Activated CD4-positive, alpha-beta T cell treated with anti-CD3 and anti-CD28 coated beads, Interleukin-2, Interleukin-4, amounts not matched to agents 100 ng/mL and 50 ng/mL, durations not matched to agents 16 hours and 8 hours (primary cell): ENCODE results near the gene SLC10A7.

Experiments used
- DNase-seq: peaks from one replicate; pipeline ENCODE4 v3.0.0-alpha.2; 2020; ENCODE audit warnings: low spot score

SLC10A7 gene

DNA sequence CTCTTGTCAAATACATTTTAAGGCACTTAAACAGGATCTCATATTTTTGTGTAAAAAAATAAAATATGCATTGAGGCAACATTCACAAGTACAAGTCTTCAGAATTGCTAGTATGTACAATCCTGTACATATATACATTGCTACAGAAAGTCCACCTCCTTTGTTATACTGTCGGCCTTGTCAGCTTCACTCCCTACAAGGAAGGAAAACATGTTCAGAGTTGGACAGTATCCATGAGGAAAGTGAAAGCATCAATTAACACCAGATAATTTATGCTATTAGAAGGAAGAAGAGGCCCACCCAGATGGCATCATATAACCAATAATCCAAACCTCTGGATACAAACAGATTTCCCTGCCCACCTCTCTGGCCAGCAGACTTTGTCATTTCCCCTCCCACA is 265.4 kb downstream of the SLC10A7 start:
- no peak for DNase-seq

DNA sequence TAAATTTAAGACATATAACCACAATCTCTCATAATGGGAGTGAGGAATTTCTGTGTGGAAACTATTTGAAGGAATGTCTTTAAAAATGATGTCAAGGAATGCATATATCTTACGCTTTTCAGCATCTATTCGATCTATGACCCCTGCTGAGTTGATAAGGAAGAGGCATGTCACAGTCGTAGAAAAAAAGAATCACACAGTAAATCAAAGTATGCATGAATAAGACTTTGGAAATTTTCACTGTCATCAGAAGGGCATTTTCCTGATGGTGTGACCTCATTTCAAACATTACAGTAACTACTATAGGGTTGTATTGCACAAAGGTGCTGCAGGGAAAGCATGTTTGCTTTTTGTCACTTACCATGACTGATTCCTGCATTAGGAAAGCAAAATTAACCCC is 265.9 kb downstream of the SLC10A7 start:
- no peak for DNase-seq

DNA sequence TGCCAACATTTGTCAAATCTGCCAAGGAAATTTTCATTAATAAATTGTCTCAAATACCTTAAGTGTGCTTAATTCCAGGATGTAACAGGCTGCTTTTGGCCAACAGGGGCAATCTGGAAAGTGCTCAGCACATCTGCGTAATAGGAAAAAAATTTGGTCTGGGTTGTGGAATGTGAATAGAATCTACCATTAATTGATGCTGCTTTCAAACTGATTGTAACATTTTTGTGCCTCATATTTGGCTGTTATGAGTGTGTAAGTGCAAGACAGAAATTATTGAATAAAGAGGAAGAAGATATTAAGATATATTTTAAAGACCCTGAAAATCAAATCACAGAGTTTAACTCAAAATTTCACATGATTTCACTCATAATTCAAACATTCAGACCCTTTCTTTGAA is 266.3 kb downstream of the SLC10A7 start:
- no peak for DNase-seq

DNA sequence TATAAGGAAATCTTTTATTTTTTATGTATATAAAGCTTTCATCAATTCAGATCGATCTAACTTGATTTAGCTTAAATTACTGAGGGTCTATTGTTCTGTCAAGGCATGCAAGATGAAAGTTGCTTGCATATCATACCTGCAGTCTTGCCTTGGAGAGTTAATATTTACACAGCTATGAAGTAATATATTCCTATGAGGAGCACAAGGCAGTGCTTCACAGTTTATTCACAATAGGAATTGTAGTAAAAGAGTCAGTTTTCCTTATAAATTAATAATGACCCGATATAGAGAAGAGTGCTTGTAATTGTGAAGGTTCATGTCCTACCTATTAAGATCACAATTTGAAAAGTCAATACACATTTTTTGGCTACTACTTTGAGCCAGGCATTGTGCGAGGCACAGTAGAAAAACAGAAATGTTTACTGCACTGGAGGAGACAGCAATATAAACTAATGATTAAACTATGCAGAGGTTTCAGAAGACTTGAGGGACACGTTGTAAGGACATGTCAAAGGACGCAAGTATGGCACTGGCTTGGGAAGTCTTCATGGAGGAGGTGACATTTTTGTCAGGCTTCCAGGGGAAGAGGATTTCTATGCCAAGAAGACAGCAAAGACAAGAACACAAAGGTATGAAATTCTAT is 268.6 kb downstream of the SLC10A7 start:
- no peak for DNase-seq

DNA sequence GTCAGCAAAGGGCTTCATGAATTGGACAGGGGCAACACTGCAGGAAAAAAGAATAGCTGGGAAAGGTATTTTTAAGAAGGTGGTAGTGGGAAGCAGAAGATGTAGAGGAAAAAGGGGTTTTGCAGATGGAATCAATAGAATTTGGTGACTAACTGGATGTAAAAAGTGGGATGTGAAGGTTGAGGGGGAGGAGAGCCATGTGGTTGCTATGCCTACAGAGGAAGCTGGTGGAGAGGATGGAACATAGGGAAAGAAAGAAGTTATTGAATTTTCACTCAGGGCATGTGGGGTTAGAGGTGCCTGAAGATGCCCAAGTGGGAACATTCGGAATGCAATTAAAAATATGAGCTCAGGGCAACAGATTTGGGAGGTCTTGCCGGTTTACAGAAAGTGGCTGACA is 274.4 kb downstream of the SLC10A7 start:
- DNase-seq, result no peak

DNA sequence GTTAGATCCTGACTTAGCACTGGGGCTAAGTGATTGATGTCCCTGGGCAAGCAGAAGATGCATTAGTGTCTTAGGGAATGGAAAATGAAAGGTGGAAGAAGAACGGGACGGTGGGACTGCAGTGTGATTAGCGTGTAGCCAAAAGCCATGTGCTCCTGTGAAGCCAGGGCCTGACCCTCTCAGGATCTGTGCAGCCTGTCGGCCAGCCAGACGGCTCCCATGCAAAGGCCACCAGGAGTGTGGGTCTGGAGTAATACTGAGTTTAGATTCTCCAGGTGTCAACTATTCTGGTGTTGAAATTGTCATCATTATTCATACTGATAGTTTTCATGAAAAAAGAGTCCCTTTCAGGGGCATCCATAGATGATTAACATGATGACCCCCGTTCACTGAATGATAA is 275.4 kb downstream of the SLC10A7 start:
- DNase-seq, result no peak

DNA sequence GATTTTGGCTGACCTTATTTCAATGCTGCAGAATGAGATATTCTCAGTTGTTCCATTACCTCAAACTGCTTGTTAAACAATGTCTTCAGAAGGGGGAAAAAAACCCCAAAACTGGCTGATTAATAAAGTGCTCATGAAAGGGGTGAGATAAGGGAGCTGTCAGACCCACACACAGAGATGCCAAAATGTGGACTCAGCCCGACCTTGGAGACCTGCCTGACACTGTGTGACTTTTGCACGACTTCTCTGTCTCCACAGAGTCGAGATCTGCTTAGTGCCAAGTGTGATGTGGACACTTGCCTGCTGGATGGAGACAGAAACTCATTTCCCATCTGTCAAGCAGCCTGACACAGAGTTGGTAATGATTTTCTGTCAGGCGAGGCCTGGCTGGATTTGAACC is 275.9 kb downstream of the SLC10A7 start:
- DNase-seq, result no peak

DNA sequence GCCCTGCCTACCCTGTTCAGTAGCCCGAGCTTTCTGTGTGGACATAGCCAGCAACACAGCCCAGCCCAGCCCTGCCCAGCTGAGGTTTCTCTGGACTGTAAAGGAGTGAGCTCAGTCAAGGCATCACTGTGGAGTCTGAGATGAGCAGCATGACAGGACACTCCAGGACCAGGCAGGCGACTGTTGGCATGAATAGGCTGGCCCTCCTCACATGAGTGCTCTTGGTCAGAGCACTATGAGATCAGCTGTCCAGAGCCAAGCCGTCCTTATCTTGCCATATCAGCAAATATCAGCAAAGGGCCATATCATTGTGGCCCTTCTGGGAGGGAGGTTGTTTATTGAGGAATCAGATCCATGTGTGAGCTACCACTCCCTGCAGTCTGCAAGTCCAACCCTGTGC is 276.5 kb downstream of the SLC10A7 start:
- DNase-seq, result no peak

DNA sequence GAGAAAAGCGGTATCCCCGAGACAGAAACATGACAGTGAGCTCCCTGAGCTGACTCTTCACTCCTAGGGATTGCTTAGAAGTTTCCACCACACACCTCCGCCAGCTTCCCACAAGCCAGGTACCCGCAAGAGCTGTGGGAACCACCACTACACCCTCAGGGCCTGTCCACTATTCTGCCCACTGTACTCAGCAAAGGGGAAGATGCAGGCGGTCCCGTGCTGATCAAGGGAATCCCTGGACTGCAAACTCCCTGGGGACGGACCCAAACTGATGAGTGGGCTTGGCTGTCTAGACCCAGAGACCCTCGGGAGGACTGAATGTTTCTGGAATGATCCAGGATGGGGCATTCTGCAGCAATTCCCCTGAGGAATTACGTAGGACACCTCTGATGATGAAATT is 277.2 kb downstream of the SLC10A7 start:
- no peak for DNase-seq

DNA sequence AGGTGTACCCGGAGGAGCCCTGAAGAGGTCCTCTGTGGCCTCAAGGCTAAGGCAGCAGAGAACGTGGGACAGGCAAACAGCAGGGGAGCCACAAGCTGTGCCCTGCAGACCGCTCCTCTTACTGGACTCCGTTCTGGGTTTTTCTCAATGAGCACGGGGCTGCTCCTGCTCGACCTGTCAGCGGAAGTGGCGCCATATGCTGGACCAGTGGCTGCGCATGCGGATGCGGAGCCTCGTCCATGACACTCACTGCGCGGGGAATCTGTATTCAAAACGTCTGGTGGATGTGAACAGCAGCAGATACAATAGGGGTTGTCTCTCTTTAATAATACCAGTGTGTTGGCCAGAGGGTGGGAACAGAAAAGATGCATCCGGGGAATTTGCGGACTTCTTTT is 277.9 kb downstream of the SLC10A7 start:
- no peak for DNase-seq

DNA sequence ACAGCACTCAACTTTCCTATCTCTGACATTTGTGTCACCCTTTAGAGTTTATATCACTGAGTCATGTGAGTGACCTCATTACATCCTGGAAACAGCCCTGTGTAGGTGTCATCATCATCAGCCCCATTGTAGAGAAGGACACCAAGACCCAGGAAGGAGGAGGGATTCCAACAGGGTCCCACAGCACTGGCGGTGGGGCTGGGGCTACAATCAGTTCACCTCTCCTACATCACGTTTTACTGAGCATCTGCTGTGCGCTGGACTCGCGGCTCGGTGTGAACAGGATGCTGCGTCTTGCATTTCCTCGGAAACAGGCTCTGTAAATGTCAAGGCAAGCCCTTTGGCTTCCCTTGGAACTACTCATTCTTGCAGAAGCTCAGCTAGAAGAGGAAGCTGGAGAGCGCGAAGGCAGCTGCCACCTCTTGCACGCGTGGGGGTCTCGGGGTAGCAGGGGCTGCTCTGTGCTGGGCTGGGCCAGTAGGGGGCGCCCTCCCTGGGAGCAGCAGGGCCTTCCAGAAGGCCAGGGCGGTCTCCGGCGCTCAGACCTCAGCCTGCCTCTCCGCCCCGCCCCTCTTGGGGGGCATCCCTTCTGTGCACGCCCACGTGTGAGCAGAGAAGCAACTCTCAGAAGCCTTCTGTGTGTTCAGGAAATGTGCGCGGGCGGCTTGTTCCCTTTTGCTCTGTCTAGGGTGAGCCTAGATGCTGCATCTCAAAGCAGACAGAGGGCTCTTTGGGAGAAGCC is 278.4 kb downstream of the SLC10A7 start:
- DNase-seq, result peak; percentile 38

DNA sequence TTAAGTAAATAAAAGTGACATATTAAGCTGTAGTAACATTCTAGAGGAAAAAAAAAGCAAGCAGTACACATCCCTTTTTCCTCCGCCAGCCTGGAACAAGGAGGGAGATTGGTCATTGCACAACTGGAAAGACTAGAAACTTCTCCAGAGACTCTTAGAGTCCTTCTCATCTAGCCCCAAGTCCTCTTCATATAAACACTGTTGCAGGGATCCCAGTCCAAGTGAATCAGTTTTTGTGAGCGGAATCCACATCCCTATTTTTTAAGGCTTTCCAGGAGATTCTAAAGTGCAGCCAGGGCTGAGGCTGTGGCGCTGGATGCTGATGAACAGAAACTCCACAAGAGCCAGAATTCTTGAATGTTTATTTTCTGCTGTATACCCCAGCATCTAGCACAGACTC is 283.6 kb downstream of the SLC10A7 start:
- no peak for DNase-seq

DNA sequence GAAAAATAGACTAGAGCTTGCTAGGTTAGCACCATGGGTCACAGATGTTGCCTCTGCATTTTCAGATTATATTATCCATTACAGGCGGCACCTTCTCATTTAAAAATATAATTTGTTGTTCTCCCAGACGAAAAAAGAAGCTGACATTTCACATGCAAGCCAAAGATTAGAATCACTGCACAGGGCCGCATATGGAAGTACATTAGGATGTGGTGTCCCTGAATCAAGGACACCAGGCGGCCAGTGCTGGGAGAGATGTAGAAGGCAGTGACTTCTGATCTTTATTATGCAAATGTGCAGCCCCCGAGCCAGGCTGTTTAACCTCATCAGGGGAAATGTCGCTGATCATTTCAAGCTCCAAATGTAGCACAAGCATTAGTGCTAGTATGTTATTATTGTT is 284.6 kb downstream of the SLC10A7 start:
- no peak for DNase-seq

DNA sequence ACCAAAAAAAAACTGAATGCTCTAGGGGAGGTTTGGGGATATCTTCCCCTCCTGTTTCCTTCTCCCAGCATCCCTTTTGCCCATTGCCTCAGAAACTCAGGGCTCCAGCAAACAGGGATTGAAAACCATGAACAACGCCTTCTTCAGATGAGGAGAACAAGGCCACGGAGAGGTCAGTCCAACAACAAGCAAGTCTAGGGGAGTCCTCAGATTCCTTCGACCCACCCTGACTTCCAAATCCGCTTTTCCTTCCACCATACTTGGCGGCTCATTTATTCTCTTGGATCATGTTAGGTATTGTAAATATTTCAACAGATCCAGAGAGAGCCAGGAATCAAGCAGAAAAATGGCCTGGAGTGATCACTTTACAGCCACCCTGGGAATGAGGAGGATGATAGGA is 285.5 kb downstream of the SLC10A7 start:
- DNase-seq, result no peak

DNA sequence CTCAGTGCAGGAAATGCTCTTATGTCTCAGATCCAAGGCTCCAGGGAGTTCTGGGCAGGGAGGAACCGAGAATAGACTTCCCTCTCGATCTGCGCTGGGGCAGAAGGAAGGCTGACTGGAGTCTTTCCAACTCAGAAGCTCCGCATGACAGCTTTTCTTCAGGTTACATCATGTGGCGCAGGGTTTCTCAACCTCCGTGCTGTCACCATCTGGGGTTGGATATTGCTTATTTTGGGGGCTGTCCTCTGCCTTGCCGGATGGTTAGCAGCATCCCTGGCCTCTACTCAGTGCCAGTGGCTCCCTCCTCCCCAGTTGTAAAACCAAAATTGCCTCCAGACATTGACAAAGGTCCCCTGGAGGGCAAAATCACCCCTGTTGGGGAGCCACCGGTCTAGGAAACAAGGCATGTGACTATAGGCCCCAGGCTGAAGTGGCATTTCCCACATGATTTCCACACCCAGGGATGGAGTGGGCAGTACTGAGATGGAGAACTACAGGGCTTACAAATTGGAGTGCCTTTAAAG is 286.0 kb downstream of the SLC10A7 start:
- DNase-seq, result no peak

DNA sequence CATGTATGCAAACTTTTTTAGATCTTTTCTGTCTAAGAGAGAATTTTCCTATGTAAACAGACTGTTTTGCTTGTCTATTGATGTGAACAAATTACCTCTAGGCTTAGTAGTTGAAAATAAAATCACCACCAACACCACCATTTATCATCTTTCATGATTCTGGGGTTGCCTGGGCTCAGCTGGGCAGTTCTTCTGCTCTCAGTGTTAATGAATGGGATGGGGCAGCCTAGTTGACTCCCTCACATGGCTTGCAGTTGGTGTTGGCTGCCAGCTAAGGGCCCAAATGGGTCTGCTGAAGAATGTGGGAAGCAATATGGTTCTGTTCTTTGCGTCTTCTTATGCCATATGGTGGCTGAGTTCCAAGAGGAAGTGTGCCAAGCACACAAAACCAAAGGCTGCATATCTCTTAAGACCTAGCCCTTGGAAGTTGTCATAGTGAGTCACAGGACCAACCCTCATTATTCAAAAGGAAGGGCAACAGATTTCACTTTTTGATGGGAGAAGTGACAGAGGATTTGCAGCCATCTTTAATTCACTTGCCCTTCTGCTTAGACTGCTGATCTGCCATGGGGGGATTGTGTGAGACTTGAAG is 289.5 kb downstream of the SLC10A7 start:
- no peak for DNase-seq

DNA sequence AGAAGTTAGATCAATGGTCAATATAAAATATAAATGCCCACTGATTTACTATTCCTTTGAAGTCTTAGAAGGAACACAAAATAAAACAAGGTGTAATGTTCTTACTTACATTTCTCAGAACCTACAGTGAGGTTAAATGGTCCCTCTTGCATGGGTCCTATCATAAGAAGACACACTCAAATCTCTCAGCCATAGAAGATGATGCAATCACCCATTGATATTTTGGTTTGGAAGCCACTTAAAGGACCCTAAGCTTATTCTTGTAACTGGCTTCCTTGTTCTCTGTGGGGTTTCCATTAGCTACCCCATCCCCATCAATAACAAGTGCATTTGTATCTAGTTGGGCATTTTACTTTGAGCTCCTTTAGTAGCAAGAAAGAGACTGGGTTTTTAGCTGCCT is 292.3 kb downstream of the SLC10A7 start:
- no peak for DNase-seq

DNA sequence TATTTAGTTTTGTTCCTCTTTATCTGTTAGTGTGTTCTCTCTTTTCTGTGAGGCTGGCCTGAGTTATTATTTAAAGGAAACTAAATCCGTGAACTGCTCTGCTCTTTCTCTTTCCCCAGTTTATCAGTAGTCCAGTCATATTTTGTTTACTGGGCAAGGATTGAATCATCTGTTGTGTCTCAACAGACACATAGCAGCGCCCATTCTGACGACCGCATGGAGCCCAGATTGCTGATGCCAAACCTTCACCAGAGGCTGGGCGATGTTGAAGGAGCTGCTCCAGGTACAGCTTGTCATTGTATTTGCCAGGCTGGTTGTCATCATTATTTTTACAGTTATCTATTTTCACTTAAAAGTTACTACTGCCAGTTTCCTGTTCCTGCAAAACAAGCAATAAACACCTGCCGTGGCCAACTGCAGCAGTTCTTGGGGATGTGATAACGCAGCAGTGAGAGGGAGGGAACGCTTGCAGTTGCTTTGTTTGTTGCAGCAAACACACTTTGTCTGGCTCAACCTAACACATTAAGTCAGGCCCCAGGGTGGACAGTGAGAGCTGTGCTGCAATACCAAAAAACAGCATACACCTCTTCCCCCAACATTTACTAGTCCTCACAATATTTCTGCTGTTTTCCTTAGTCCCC is 297.3 kb downstream of the SLC10A7 start:
- no peak for DNase-seq

DNA sequence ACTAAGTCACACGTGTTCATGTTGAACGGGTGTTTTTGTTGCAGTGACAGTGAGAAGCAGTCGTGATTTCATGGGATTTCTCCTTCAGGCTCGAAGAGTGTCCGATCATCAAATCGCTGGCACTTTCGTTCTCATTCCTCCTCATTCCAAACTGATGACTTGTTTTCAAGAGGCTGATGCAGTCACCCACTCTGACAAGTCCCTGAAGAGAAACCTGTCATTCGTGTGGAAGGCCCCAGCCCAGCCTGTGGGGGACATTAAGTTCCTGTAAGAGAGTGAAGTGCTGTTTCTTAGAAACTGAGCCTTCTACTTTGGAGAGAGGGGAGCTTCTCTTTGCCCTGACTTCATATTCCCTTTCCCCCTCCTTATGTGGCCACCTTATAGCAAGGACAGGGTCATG is 299.4 kb downstream of the SLC10A7 start:
- DNase-seq, result no peak

DNA sequence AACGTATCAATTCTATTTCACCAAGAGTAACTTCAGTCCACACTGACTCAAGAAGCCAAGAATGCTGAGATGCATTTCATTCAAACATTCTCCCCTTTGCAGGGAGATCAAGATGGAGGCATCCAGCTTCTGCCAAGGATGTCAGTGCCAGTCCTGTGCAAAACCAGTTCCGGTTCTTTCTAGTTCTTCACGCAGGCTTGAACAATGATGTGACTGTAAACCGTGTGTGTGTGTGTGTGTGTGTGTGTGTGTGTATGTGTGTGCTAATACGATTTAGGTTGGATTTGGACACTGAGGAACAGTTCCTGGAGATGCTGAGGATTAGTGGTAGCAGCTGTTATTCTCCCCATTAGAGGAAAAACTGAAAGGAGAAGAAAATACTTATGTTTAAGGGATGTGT is 307.5 kb downstream of the SLC10A7 start, which contains the start of gene REELD1:
REELD1 (plus strand) TSS at position 301 of the 400 bp plus-strand sequence. CDS start 2,415 bp downstream, outside the sequence.
- DNase-seq, result no peak

DNA sequence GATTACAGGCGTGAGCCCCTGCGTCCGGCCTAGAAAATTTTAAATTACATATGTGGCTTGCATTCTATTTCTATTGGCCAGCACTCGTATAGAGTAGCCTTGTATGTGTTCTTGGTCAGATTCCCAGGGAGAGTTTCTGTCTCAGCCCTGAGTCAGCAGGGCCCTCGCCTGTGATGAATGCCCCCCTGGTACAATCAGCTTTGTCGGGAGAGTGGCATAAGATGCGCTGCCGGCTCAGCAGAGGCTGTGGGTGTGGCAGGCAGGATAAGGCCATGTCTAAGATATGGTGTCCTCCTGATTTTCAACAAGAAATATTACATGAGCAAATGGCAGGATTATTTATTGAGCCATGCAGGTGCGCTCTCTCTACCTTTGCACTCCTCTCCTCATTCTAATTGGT is 309.0 kb downstream of the SLC10A7 start:
- DNase-seq, result no peak

DNA sequence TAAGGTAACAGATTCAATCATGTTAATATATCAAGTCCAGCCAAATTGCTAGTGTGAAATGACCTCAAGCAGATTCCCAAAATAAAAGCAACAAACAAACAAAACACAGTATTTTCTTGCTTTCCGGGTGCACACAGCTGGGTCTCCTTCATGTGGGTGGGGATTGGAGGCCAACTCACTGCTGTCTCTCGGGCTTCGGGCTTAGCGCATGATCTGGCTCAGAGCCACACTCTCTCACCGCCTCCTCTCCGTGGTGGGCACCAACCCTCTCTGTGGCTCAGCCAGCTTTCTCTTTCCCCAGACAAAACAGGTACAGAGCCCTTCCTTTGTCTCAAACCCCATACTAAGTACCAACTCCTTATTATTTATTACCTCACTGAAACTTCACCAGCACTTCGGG is 310.3 kb downstream of the SLC10A7 start:
- DNase-seq, result no peak

DNA sequence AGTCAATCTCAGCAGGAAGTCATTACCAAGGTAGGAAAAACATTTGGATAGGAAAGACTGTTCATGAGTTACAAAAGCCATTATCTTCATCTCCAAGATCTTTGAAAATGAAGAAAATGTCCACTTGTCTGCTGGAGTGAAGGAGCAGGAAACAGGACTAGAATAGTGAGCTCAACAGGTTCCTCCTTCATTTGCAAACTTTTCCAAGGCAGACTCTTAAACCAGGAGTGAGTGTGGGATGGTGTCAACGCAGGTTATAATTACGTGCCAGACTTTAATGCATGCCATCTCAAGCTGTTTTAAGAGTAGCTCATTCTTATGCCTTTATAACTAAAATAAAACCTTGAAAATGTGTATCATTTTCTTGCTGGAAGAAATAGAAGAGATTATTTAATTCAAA is 310.9 kb downstream of the SLC10A7 start:
- DNase-seq, result no peak
